Measurements from ENCODE around the gene PPIC.

The PPIC gene

GRCh38 chr5:123036391-123037103 is at the start of gene PPIC:
TSS of gene PPIC (minus strand) at chr5:123036725. CDS start at chr5:123036625, 100 bp downstream.
- peak; percentile 90 to 94 for DNase-seq (ENCODE audit: low read depth in 1 of 2, low spot score in 1 of 2)
- no peak for TF ChIP-seq JUND (IDR thresholded peaks at IDR 0.05; ENCODE audit: low read depth)
- in situ Hi-C loops (cut with HindIII; ENCODE audit: low pct_unique_long_range_greater_than_20kb, low sequenced_read_pairs), result no loop called here

DNA sequence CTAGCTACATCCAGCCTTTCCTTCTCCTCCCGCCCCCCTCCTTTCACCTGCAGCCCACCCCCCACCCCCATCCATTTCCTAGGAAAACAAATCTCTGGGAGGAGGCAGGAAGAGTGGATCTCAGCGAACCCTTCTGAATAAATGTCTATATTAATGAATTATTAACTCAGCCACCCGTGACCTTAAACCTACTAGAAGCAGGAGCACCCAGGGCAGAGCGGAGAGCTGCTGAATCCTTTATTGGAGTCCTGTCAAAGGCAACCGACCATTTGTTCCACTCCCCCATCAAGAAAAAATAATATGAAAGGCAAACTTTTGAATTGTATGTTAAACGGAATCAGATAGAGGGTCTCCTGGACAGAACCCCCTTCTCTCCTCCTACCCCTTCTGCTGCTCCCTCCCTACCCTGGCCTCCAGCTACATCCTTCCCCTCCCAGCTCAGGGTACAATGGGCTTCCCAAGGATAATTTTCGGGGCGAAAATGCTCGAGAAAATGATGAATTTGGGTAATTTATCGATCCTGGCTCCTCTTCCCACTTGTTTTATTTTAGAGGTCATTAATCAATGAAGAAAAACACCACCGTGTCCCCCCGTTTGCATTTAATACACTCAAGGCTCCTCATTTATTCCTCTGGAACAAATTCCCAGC is 49.2 kb upstream of the PPIC start:
- DNase-seq (ENCODE audit: low read depth in 1 of 2, low spot score in 1 of 2), result no peak
- no peak for TF ChIP-seq JUND (IDR thresholded peaks at IDR 0.05; ENCODE audit: low read depth)
- in situ Hi-C loops (cut with HindIII; ENCODE audit: low pct_unique_long_range_greater_than_20kb, low sequenced_read_pairs), result no loop called here

- in situ Hi-C loops (cut with HindIII; ENCODE audit: low pct_unique_long_range_greater_than_20kb, low sequenced_read_pairs), result no loop called here
- no peak for DNase-seq (ENCODE audit: low read depth in 1 of 2, low spot score in 1 of 2)
- TF ChIP-seq JUND (IDR thresholded peaks at IDR 0.05; ENCODE audit: low read depth), result no peak
These were observed 48.4 kb upstream of the PPIC start for GRCh38 chr5:123084730-123085605.

GRCh38 chr5:123083298-123083697 is 46.8 kb upstream of the PPIC start:
- in situ Hi-C loops (cut with HindIII; ENCODE audit: low pct_unique_long_range_greater_than_20kb, low sequenced_read_pairs), result no loop called here
- TF ChIP-seq JUND (IDR thresholded peaks at IDR 0.05; ENCODE audit: low read depth), result no peak
- no peak for DNase-seq (ENCODE audit: low read depth in 1 of 2, low spot score in 1 of 2)

DNA sequence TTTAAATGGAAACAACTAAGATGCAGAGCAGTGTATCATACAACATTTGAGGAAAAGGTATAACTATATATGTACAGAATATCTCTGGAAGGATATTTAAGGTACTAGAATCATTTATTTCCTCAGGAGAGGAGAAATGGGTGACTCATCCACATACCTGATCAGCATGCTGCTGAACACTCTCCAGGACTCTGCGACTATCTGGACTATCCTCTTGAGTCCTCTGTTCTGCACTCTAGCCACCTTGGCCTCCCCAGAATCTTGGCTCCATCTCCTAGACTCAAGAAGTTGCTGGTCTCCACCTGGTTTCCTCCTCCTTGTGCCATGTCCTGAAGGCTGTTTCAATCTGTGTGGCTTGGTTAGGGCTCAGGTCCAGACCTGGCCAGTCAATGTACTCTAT is 43.7 kb upstream of the PPIC start:
- in situ Hi-C loops (cut with HindIII; ENCODE audit: low pct_unique_long_range_greater_than_20kb, low sequenced_read_pairs), result no loop called here
- no peak for TF ChIP-seq JUND (IDR thresholded peaks at IDR 0.05; ENCODE audit: low read depth)
- no peak for DNase-seq (ENCODE audit: low read depth in 1 of 2, low spot score in 1 of 2)

GRCh38 chr5:123075521-123076163 is 39.1 kb upstream of the PPIC start:
- no peak for TF ChIP-seq JUND (IDR thresholded peaks at IDR 0.05; ENCODE audit: low read depth)
- in situ Hi-C loops (cut with HindIII; ENCODE audit: low pct_unique_long_range_greater_than_20kb, low sequenced_read_pairs), result no loop called here
- no peak for DNase-seq (ENCODE audit: low read depth in 1 of 2, low spot score in 1 of 2)

- DNase-seq (ENCODE audit: low read depth in 1 of 2, low spot score in 1 of 2), result no peak
- in situ Hi-C loops (cut with HindIII; ENCODE audit: low pct_unique_long_range_greater_than_20kb, low sequenced_read_pairs), result no loop called here
These were observed 31.9 kb upstream of the PPIC start for GRCh38 chr5:123068368-123068938.

GRCh38 chr5:123066016-123066415 is 29.5 kb upstream of the PPIC start:
- TF ChIP-seq JUND (IDR thresholded peaks at IDR 0.05; ENCODE audit: low read depth), result no peak
- no peak for DNase-seq (ENCODE audit: low read depth in 1 of 2, low spot score in 1 of 2)
- in situ Hi-C loops (cut with HindIII; ENCODE audit: low pct_unique_long_range_greater_than_20kb, low sequenced_read_pairs), result no loop called here

More at GRCh38 chr5:123068368-123068938, 31.9 kb upstream of the PPIC start:
- no peak for TF ChIP-seq JUND (IDR thresholded peaks at IDR 0.05; ENCODE audit: low read depth)

GRCh38 chr5:123059455-123059854 is 22.9 kb upstream of the PPIC start:
- no peak for TF ChIP-seq JUND (IDR thresholded peaks at IDR 0.05; ENCODE audit: low read depth)
- in situ Hi-C loops (cut with HindIII; ENCODE audit: low pct_unique_long_range_greater_than_20kb, low sequenced_read_pairs), result no loop called here
- no peak for DNase-seq (ENCODE audit: low read depth in 1 of 2, low spot score in 1 of 2)

- no peak for TF ChIP-seq JUND (IDR thresholded peaks at IDR 0.05; ENCODE audit: low read depth)
- DNase-seq (ENCODE audit: low read depth in 1 of 2, low spot score in 1 of 2), result no peak
- in situ Hi-C loops (cut with HindIII; ENCODE audit: low pct_unique_long_range_greater_than_20kb, low sequenced_read_pairs), result no loop called here
These were observed 14.7 kb upstream of the PPIC start for GRCh38 chr5:123051206-123051605.

- no peak for TF ChIP-seq JUND (IDR thresholded peaks at IDR 0.05; ENCODE audit: low read depth)
- in situ Hi-C loops (cut with HindIII; ENCODE audit: low pct_unique_long_range_greater_than_20kb, low sequenced_read_pairs), result no loop called here
- DNase-seq (ENCODE audit: low read depth in 1 of 2, low spot score in 1 of 2), result no peak
These were observed 11.2 kb upstream of the PPIC start for GRCh38 chr5:123047706-123048105.

GRCh38 chr5:123046222-123046621 is 9.7 kb upstream of the PPIC start:
- DNase-seq (ENCODE audit: low read depth in 1 of 2, low spot score in 1 of 2), result no peak
- TF ChIP-seq JUND (IDR thresholded peaks at IDR 0.05; ENCODE audit: low read depth), result no peak
- in situ Hi-C loops (cut with HindIII; ENCODE audit: low pct_unique_long_range_greater_than_20kb, low sequenced_read_pairs), result no loop called here

All from T47D (cell line).